Medulla oblongata (tissue), 1 donor: Measurements from ENCODE around the gene TMEM17.

Experiments used
- DNase-seq: peaks from one replicate; pipeline ENCODE4 v3.0.0-alpha.2; 2015; ENCODE audit errors: extremely low spot score

TMEM17 gene

GRCh38 chr2:62511636-62512035, 5.6 kb upstream of the TMEM17 start:
- no peak for DNase-seq

GRCh38 chr2:62506421-62506750, 391 bp upstream of the TMEM17 start:
- no peak for DNase-seq

GRCh38 chr2:62505109-62505749, 766 bp downstream of the TMEM17 start:
- peak; percentile 31 for DNase-seq

- DNase-seq: no peak
Measured at GRCh38 chr2:62504657-62505056, 1.3 kb downstream of the TMEM17 start.

- DNase-seq: no peak
Measured at GRCh38 chr2:62501794-62502500, 4.0 kb downstream of the TMEM17 start.

- DNase-seq: no peak
Measured at GRCh38 chr2:62501069-62501468, 4.9 kb downstream of the TMEM17 start.

- DNase-seq: no peak
Measured at GRCh38 chr2:62499430-62500060, 6.5 kb downstream of the TMEM17 start.

- no peak for DNase-seq
Measured at GRCh38 chr2:62498739-62499138, 7.3 kb downstream of the TMEM17 start.

- DNase-seq: no peak
Measured at GRCh38 chr2:62495761-62496160, 10.2 kb downstream of the TMEM17 start.

GRCh38 chr2:62492048-62492447, 13.9 kb downstream of the TMEM17 start:
- DNase-seq: no peak

- no peak for DNase-seq
Measured at GRCh38 chr2:62489702-62490101, 16.3 kb downstream of the TMEM17 start.

GRCh38 chr2:62489162-62489561, 16.8 kb downstream of the TMEM17 start:
- DNase-seq: no peak

GRCh38 chr2:62486439-62486765, 19.6 kb downstream of the TMEM17 start:
- no peak for DNase-seq

- no peak for DNase-seq
Measured at GRCh38 chr2:62485761-62486438, 20.1 kb downstream of the TMEM17 start.

- DNase-seq: no peak
Measured at GRCh38 chr2:62482558-62483352, 23.2 kb downstream of the TMEM17 start.

- DNase-seq: no peak
Measured at GRCh38 chr2:62479917-62480316, 26.1 kb downstream of the TMEM17 start.

GRCh38 chr2:62478093-62478580, 27.9 kb downstream of the TMEM17 start:
- peak; percentile 37 for DNase-seq

GRCh38 chr2:62477573-62477972, 28.4 kb downstream of the TMEM17 start:
- DNase-seq: no peak

- DNase-seq: peak; percentile 53
Measured at GRCh38 chr2:62475172-62476011, 30.6 kb downstream of the TMEM17 start.

- no peak for DNase-seq
Measured at GRCh38 chr2:62474176-62474575, 31.8 kb downstream of the TMEM17 start.
